Measurements from ENCODE around the gene PRKCB. TPM values are rescaled to one million over a fixed set of nuclear protein-coding genes. Genes with fewer than 3 reads are reported as not detected.

The PRKCB gene
- total and polyA plus RNA-seq, 2 experiments from 2014 or later = 0.70 to 0.92 TPM

- no peak overlapping the region for H3K4me2 ChIP-seq
- H3K27ac ChIP-seq = no peak overlapping the region
- TF ChIP-seq CTCF (IDR thresholded peaks at IDR 0.05; ENCODE audit: poor library complexity) (no peak), EZH2phosphoT487 (IDR thresholded peaks at IDR 0.05; ENCODE audit: low read depth, severe bottlenecking, unreplicated experiment) (no peak), EZH2 (IDR thresholded peaks at IDR 0.05; ENCODE audit: borderline replicate concordance) (no peak)
- no peaks in the 10 kb centered on the region for H3K9me2 ChIP-seq (replicated peaks; ENCODE audit: insufficient read depth)
- no peak for DNase-seq (ENCODE audit: low spot score)
- no peak overlapping the region for H3K4me3 ChIP-seq
- 53% methylated on average over 2 of the region's 2 CpGs for WGBS (ENCODE audit: low lambda C conversion rate, missing lambda C conversion rate)
- H3K79me2 ChIP-seq = no peaks in the 10 kb centered on the region
- no peaks in the 10 kb centered on the region for H3K36me3 ChIP-seq (replicated peaks; ENCODE audit: insufficient read depth, low read depth)
- H3K9me3 ChIP-seq (ENCODE audit: low read depth) = no peaks in the 10 kb centered on the region
- no peak overlapping the region for H2AFZ ChIP-seq
- H4K20me1 ChIP-seq (ENCODE audit: insufficient read depth, poor library complexity, severe bottlenecking) = no peaks in the 10 kb centered on the region
- no peaks in the 10 kb centered on the region for H3K4me1 ChIP-seq (ENCODE audit: insufficient read depth)
- peaks cover 3% of the 10 kb centered on the region for H3K27me3 ChIP-seq
Observed at GRCh38 chr16:23957287-23957686, 121.5 kb downstream of the PRKCB start.

GRCh38 chr16:23959072-23959751 lies 123.4 kb downstream of the PRKCB start:
- no peak for TF ChIP-seq EZH2 (IDR thresholded peaks at IDR 0.05; ENCODE audit: borderline replicate concordance)
- TF ChIP-seq EZH2phosphoT487 (IDR thresholded peaks at IDR 0.05; ENCODE audit: low read depth, severe bottlenecking, unreplicated experiment) = no peak
- no peak for TF ChIP-seq CTCF (IDR thresholded peaks at IDR 0.05; ENCODE audit: poor library complexity)
- DNase-seq (ENCODE audit: low spot score) = no peak
- H3K4me3 ChIP-seq = no peak overlapping the region
- H3K27me3 ChIP-seq = peaks cover 3% of the 10 kb centered on the region
- H3K9me2 ChIP-seq (replicated peaks; ENCODE audit: insufficient read depth) = no peaks in the 10 kb centered on the region
- no peak overlapping the region for H3K4me2 ChIP-seq
- H3K36me3 ChIP-seq (replicated peaks; ENCODE audit: insufficient read depth, low read depth) = no peaks in the 10 kb centered on the region
- no peak overlapping the region for H2AFZ ChIP-seq
- no peak overlapping the region for H3K27ac ChIP-seq
- no peaks in the 10 kb centered on the region for H3K79me2 ChIP-seq
- WGBS (ENCODE audit: low lambda C conversion rate, missing lambda C conversion rate) = 82% methylated on average over 11 of the region's 11 CpGs
- no peaks in the 10 kb centered on the region for H3K4me1 ChIP-seq (ENCODE audit: insufficient read depth)
- no peaks in the 10 kb centered on the region for H3K9me3 ChIP-seq (ENCODE audit: low read depth)
- no peaks in the 10 kb centered on the region for H4K20me1 ChIP-seq (ENCODE audit: insufficient read depth, poor library complexity, severe bottlenecking)

- H3K4me1 ChIP-seq (ENCODE audit: insufficient read depth) = no peaks in the 10 kb centered on the region
Observed at GRCh38 chr16:23959752-23960072, 123.9 kb downstream of the PRKCB start.

More at GRCh38 chr16:23959752-23960072, 123.9 kb downstream of the PRKCB start:
- no peaks in the 10 kb centered on the region for H3K36me3 ChIP-seq (replicated peaks; ENCODE audit: insufficient read depth, low read depth)
- no peak overlapping the region for H2AFZ ChIP-seq
- no peaks in the 10 kb centered on the region for H3K9me2 ChIP-seq (replicated peaks; ENCODE audit: insufficient read depth)
- no peaks in the 10 kb centered on the region for H3K9me3 ChIP-seq (ENCODE audit: low read depth)
- H3K27ac ChIP-seq = no peak overlapping the region
- peaks cover 3% of the 10 kb centered on the region for H3K27me3 ChIP-seq
- no peaks in the 10 kb centered on the region for H4K20me1 ChIP-seq (ENCODE audit: insufficient read depth, poor library complexity, severe bottlenecking)
- no peak overlapping the region for H3K4me2 ChIP-seq
- TF ChIP-seq EZH2 (IDR thresholded peaks at IDR 0.05; ENCODE audit: borderline replicate concordance) = no peak
- no peak for TF ChIP-seq EZH2phosphoT487 (IDR thresholded peaks at IDR 0.05; ENCODE audit: low read depth, severe bottlenecking, unreplicated experiment)
- no peak for TF ChIP-seq CTCF (IDR thresholded peaks at IDR 0.05; ENCODE audit: poor library complexity)
- no peak for DNase-seq (ENCODE audit: low spot score)
- no peaks in the 10 kb centered on the region for H3K79me2 ChIP-seq
- 85% methylated on average over 4 of the region's 4 CpGs for WGBS (ENCODE audit: low lambda C conversion rate, missing lambda C conversion rate)
- H3K4me3 ChIP-seq = no peak overlapping the region
